ENCODE measurements around the gene CEP97. TPM values are rescaled to one million over a fixed set of nuclear protein-coding genes. Genes with fewer than 3 reads are reported as not detected.

Gene CEP97
- total RNA-seq, 1 donor from 2014 or later, result 13.4 TPM

GRCh38 chr3:101814835-101815234 is 90.4 kb downstream of the CEP97 start:
- no peaks in the 10 kb centered on the region for H3K36me3 ChIP-seq (ENCODE audit: control insufficient read depth, insufficient read depth, low read length)
- TF ChIP-seq, protein P1, sequence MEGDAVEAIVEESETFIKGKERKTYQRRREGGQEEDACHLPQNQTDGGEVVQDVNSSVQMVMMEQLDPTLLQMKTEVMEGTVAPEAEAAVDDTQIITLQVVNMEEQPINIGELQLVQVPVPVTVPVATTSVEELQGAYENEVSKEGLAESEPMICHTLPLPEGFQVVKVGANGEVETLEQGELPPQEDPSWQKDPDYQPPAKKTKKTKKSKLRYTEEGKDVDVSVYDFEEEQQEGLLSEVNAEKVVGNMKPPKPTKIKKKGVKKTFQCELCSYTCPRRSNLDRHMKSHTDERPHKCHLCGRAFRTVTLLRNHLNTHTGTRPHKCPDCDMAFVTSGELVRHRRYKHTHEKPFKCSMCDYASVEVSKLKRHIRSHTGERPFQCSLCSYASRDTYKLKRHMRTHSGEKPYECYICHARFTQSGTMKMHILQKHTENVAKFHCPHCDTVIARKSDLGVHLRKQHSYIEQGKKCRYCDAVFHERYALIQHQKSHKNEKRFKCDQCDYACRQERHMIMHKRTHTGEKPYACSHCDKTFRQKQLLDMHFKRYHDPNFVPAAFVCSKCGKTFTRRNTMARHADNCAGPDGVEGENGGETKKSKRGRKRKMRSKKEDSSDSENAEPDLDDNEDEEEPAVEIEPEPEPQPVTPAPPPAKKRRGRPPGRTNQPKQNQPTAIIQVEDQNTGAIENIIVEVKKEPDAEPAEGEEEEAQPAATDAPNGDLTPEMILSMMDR (IDR thresholded peaks at IDR 0.05; ENCODE audit: insufficient read depth, low read length, severe bottlenecking), result no peak
- FAIRE-seq (no peak), DNase-seq (ENCODE audit: low read depth) (no peak)
- H3K4me3 ChIP-seq (ENCODE audit: low read depth, low read length), result no peak overlapping the region
- H3K27me3 ChIP-seq (ENCODE audit: control insufficient read depth, insufficient read depth, low read length), result no peaks in the 10 kb centered on the region

- TF ChIP-seq, protein P1 (IDR thresholded peaks at IDR 0.05; ENCODE audit: insufficient read depth, low read length, severe bottlenecking), result no peak
- Histone ChIP-seq H3K4me3 (ENCODE audit: low read depth, low read length) (no peak overlapping the region), H3K36me3 (ENCODE audit: control insufficient read depth, insufficient read depth, low read length) (no peaks in the 10 kb centered on the region), H3K27me3 (ENCODE audit: control insufficient read depth, insufficient read depth, low read length) (no peaks in the 10 kb centered on the region)
- peak; percentile 81 for DNase-seq (ENCODE audit: low read depth)
- peak; percentile 13 for FAIRE-seq
Observed at GRCh38 chr3:101816215-101817149, 92.1 kb downstream of the CEP97 start.

- DNase-seq (ENCODE audit: low read depth) (no peak), FAIRE-seq (no peak)
- no peak overlapping the region for H3K4me3 ChIP-seq (ENCODE audit: low read depth, low read length)
Observed at GRCh38 chr3:101817992-101818391, 93.6 kb downstream of the CEP97 start.

DNA sequence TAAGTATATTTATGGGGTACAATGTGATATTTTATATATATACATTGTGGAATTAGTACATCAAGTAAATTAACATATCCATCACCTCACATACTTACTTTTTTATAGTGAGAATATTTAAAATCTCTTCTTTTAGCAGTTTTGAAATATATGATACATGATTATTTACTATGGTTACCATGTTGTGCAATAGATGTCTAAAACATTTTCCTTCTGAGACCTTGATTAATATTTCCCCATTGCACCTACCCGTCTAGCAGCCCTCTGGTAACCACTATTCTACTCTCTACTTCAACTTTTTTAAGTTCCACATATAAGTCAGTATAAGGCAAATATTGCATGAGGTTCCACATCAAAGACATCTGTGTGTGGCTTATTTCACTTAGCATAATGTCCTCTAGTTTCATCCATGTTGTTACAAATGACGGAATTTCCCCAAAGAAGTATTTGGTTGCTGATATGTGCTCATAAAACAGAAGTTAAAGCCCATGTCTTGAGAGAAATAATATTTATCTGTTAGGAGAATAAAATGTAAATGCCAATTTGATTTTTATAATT is 95.3 kb downstream of the CEP97 start:
- no peaks in the 10 kb centered on the region for H3K27me3 ChIP-seq (ENCODE audit: control insufficient read depth, insufficient read depth, low read length)
- TF ChIP-seq, protein P1 (IDR thresholded peaks at IDR 0.05; ENCODE audit: insufficient read depth, low read length, severe bottlenecking), result no peak
- FAIRE-seq, result no peak
- no peak for DNase-seq (ENCODE audit: low read depth)
- no peaks in the 10 kb centered on the region for H3K36me3 ChIP-seq (ENCODE audit: control insufficient read depth, insufficient read depth, low read length)
- no peak overlapping the region for H3K4me3 ChIP-seq (ENCODE audit: low read depth, low read length)

More at GRCh38 chr3:101817992-101818391, 93.6 kb downstream of the CEP97 start:
- TF ChIP-seq, protein P1 (IDR thresholded peaks at IDR 0.05; ENCODE audit: insufficient read depth, low read length, severe bottlenecking), result no peak
- Histone ChIP-seq H3K27me3 (ENCODE audit: control insufficient read depth, insufficient read depth, low read length) (no peaks in the 10 kb centered on the region), H3K36me3 (ENCODE audit: control insufficient read depth, insufficient read depth, low read length) (no peaks in the 10 kb centered on the region)

Other genes with a start within 250 kb of the CEP97 start
- gene SENP7, start 211.4 kb upstream of the CEP97 start, total RNA-seq, result 5.8 and 7.3 TPM in 2 replicates
- gene TRMT10C, start 162.7 kb upstream of the CEP97 start, total RNA-seq, result 23.2 and 25.0 TPM in 2 replicates
- gene PCNP, start 150.4 kb upstream of the CEP97 start, total RNA-seq, result 167 and 178 TPM in 2 replicates
- 30.3 and 34.2 TPM in 2 replicates for gene ZBTB11, start 47.5 kb upstream of the CEP97 start, total RNA-seq
- gene RPL24, start 37.9 kb upstream of the CEP97 start, total RNA-seq, result 1,828 and 1,902 TPM in 2 replicates
- 3.9 and 6.7 TPM in 2 replicates for gene NXPE3, start 54.6 kb downstream of the CEP97 start, total RNA-seq
- 40.3 and 70.3 TPM in 2 replicates for gene NFKBIZ, start 124.9 kb downstream of the CEP97 start, total RNA-seq